Measurements from ENCODE around the gene ZNF581.

ZNF581 gene

GRCh38 chr19:55611300-55611982 is 32.0 kb upstream of the ZNF581 start:
- DNase-seq (ENCODE audit: low spot score), result no peak

DNA sequence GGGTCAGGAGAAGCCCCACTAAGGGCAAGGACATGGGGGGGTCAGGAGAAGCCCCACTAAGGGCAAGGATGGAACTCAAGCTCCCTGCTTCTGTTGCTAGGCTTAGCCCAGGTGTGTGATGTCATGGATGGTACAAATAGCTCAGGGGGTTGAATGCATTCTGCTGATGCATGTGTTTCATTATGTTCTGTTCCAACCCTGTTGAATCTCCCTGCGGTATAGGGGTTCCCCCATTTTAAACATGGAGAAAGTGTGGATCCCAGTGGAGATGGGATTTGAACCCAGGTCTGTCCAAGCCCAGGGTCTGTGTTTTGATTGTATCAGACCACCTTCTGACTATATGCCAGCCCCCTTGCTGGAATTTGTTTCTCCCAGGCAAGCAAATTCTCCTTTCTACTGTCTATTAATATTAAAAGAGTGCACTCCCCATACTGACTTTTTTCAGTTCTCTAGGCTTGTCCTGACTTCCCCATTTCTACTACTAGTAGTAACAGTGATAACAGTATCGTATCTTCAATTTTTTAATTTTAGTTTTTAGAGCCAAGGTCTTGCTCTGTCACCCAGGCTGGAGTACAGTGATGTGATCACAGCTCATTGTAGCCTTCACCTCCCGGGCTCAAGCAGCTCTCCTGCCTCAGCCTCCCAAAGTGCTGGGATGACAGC is 31.3 kb upstream of the ZNF581 start:
- DNase-seq (ENCODE audit: low spot score), result no peak

GRCh38 chr19:55613396-55613795 is 30.1 kb upstream of the ZNF581 start:
- DNase-seq (ENCODE audit: low spot score), result no peak

DNA sequence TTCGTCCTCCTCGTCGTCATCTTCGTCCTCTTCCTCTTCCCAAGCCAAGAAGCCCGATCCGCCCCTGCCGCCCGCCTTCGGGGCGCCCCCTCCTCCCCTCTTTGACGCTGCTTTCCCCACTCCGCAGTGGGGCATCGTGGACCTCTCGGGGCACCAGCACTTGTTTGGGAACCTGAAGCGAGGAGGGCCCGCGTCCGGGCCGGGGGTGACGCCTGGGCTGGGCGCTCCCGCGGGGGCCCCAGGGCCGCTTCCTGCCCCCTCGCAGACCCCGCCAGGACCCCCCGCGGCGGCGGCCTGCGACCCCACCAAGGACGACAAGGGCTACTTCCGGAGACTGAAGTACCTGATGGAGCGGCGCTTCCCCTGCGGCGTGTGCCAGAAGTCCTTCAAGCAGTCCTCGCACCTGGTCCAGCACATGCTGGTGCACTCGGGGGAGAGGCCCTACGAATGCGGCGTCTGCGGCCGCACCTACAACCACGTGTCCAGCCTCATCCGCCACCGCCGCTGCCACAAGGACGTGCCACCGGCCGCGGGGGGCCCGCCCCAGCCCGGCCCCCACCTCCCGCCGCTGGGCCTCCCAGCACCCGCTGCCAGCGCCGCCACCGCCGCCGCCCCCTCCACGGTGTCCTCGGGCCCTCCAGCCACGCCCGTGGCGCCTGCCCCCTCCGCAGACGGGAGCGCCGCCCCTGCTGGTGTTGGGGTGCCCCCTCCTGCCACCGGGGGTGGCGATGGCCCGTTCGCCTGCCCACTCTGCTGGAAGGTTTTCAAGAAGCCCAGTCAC is 29.3 kb upstream of the ZNF581 start:
- no peak for DNase-seq (ENCODE audit: low spot score)

DNA sequence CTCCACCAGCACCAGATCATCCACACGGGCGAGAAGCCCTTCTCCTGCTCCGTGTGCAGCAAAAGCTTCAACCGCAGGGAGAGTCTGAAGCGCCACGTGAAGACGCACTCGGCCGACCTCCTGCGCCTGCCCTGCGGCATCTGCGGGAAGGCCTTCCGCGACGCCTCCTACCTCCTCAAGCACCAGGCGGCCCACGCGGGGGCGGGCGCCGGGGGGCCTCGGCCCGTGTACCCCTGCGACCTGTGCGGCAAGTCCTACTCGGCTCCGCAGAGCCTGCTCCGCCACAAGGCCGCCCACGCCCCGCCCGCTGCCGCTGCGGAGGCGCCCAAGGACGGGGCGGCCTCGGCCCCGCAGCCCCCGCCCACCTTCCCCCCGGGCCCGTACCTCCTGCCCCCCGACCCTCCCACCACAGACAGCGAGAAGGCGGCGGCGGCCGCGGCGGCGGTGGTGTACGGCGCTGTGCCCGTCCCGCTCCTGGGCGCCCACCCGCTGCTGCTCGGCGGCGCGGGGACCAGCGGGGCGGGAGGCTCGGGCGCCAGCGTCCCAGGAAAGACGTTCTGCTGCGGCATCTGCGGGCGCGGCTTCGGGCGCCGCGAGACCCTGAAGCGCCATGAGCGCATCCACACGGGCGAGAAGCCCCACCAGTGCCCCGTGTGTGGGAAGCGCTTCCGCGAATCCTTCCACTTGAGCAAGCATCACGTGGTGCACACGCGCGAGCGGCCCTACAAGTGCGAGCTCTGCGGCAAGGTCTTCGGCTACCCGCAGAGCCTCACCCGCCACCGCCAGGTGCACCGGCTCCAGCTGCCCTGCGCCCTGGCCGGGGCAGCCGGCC is 28.5 kb upstream of the ZNF581 start:
- no peak for DNase-seq (ENCODE audit: low spot score)

- DNase-seq (ENCODE audit: low spot score), result no peak
These were observed 27.7 kb upstream of the ZNF581 start for GRCh38 chr19:55615543-55616394.

DNA sequence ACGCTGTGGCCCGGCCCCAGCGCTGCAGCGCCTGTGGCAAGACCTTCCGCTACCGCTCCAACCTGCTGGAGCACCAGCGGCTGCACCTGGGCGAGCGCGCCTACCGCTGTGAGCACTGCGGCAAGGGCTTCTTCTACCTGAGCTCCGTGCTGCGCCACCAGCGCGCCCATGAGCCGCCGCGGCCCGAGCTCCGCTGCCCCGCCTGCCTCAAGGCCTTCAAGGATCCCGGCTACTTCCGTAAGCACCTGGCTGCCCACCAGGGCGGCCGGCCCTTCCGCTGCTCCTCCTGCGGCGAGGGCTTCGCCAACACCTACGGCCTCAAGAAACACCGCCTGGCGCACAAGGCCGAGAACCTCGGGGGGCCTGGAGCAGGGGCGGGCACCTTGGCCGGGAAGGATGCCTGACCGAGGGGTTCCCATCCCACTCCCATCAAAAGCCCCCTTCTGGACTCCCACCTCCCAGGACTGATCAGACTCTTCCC is 27.0 kb upstream of the ZNF581 start:
- DNase-seq (ENCODE audit: low spot score), result no peak

GRCh38 chr19:55617426-55617825 is 26.0 kb upstream of the ZNF581 start:
- DNase-seq (ENCODE audit: low spot score), result no peak

DNA sequence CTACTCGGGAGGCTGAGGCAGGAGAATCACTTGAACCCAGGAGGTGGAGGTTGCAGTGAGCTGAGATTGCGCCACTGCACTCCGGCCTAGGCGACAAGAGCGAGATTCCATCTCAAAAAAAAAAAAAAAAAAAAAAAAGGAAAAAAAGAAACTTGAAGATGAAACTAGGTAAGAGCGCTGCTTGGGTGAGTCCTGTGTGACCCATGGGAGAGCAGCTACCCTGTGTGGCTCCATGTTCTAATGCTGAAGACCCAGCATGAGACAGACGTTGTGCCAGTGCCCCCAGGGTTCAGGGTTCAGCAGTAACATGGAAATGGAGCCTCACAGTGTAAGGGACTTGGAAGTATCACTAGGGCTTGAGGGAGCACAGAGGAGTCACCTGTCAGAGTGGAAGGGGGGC is 25.0 kb upstream of the ZNF581 start:
- no peak for DNase-seq (ENCODE audit: low spot score)

- no peak for DNase-seq (ENCODE audit: low spot score)
These were observed 24.2 kb upstream of the ZNF581 start for GRCh38 chr19:55619286-55619685.

- DNase-seq (ENCODE audit: low spot score), result no peak
These were observed 22.8 kb upstream of the ZNF581 start for GRCh38 chr19:55620410-55621204.

GRCh38 chr19:55621205-55621672 is 22.2 kb upstream of the ZNF581 start:
- DNase-seq (ENCODE audit: low spot score), result no peak

GRCh38 chr19:55621673-55622231 is 21.7 kb upstream of the ZNF581 start:
- DNase-seq (ENCODE audit: low spot score), result no peak

- DNase-seq (ENCODE audit: low spot score), result no peak
These were observed 21.0 kb upstream of the ZNF581 start for GRCh38 chr19:55622242-55622969.

DNA sequence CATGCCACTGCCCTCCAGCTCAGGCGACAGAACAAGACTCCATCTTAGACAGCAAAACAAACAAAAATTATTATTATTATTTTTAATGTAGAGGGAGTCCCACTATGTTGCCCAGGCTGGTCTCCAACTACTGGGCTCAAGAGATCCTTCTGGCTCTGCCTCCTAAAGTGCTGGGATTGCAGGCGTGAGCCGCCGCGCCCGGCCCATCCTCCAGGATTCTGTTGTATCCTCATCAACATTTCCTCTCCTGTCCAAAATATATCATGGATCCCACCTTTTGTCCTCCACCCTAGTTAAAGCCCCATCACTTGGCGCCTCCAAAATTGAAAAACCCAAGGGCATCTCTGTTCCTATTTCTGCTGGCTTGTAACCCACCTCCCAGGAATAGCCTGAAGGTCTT is 20.3 kb upstream of the ZNF581 start:
- DNase-seq (ENCODE audit: low spot score), result no peak

DNA sequence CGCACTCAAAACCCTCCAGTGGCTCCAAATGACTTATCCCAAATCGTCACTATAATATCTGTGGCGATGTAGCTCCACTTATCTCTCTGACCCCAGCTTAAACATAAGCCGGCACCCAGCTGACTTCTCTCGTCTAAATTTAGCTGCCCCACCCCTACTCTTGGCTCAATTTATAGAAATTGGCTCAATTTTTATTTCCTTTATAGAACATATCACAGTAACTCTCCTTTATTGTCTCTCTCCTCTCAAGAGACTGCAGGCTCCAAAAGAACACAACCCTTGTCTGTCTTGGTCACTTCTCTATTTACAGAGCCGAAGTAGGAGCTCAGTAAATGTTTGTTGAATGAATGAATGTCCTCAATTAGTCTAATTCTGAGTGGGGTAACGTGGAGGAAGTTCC is 19.9 kb upstream of the ZNF581 start:
- DNase-seq (ENCODE audit: low spot score), result no peak

GRCh38 chr19:55624109-55625003 is 19.1 kb upstream of the ZNF581 start, which contains the start of gene ZNF784:
TSS of gene ZNF784 (minus strand) at chr19:55624566. CDS start at chr19:55624561, 5 bp downstream.
- DNase-seq (ENCODE audit: low spot score), result peak; percentile 96

GRCh38 chr19:55625004-55625326 is 18.5 kb upstream of the ZNF581 start:
- DNase-seq (ENCODE audit: low spot score), result no peak
